Stimulated activated CD4-positive, alpha-beta T cell treated with anti-CD3 and anti-CD28 coated beads, Interleukin-12 subunit alpha, Interleukin-12 subunit beta, amount 100 ng/mL, for 24 hours (primary cell): ENCODE results near the gene PAGE2B.
"Not testable (repeated sequence)": the region's sequence is repeated elsewhere in the genome, so short reads cannot be mapped to it uniquely, and the experiment has no call there.

Experiments
- DNase-seq, 2 experiments: peaks; one replicate each; pipeline ENCODE4 v3.0.0-alpha.2; 2020; ENCODE audit warnings: low read depth in 2 of 2

The PAGE2B gene, protein sequence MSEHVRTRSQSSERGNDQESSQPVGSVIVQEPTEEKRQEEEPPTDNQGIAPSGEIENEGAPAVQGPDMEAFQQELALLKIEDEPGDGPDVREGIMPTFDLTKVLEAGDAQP

DNA sequence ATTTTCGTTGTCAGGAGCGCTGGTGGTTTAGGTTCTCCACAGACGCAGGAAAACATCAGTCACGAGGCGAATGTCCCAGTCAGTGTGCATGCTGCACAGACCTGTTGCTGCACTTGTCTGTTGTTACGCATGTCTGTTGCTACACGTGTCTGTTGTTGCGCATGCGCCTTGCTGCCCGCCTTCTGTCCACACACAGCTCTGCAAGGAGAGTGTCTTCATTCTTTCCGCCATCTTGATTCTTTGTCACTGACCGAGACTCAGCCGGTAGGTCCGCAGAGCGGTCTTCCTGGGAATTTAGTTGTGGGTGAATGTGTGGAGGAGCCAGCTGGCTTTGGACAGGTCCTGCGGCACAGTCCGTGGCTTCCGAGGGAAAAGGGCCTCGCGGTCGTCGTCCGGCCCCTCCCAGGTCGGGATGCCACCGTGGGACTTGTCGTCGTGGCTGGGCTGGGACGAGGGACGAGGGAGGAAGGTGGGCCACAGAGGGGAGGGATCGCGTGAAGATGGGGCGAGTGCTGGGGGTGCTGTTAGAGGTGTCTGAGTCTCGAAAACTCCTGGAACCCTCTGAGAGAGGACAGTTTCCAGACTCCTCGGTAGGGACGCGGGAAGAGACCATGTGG lies at the start of gene PAGE2B:
Gene PAGE2B, plus strand, starts transcription at position 180 of the 617 bp plus-strand sequence. CDS start 1,012 bp downstream, outside the sequence.
- DNase-seq: no peak

DNA sequence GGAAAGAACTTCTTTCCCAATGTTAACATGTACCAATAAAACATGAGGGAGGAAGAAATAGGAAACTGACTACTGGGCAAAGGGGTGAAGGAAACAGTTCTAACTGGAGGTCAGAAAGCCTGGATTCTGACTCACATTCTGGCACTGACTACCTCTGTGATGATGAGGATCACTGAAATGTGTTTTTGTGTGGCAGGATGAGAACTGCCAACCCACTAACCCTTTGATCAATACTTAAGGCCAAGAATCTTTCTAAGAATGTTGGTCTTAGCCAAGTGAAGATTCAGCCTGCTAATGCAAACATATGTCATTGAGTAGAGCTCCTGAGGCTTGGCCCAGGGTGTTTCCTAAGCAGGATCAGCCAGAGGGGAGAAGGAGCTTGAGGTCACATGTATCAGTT lies 48.7 kb upstream of the PAGE2B start:
- DNase-seq: no peak

DNA sequence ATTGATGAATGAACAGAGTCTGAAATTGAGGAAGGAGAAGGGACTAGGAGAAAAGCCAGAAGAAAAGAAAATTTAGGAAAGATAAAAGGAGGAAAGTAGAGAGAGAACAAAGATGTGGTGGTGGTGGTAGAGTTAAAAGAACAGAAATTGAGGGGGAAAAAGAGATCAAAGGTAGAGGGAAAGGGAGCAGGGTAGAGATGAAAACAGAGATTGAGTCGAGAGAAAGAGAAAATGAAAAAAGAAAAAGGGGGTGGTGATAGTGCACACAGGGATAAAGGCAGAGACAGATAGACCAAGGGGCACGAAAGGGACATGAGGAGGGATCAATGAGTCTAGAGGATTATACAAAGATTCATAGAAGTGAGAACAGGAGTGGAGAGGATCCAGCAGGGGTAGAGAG lies 48.0 kb upstream of the PAGE2B start:
- no peak for DNase-seq

DNA sequence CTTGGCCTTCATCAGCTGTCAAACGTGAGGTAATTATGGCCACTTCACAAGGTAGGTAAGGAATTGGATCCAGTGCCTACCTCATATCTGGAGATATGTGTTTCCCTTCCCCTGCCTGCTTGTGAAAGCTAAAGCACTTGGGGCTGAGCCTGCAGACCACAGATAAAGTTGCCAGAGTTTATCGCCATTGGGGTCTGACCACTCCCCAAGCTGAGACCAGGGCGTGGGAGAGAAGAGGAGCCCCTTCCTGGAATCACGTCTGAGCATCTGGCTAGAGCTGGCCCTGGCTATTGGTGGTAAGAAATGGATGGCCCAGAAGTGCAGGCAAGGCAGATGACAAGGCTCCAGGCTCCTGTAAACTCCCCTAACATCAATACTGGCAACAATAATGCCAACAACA lies 46.8 kb upstream of the PAGE2B start:
- no peak for DNase-seq

DNA sequence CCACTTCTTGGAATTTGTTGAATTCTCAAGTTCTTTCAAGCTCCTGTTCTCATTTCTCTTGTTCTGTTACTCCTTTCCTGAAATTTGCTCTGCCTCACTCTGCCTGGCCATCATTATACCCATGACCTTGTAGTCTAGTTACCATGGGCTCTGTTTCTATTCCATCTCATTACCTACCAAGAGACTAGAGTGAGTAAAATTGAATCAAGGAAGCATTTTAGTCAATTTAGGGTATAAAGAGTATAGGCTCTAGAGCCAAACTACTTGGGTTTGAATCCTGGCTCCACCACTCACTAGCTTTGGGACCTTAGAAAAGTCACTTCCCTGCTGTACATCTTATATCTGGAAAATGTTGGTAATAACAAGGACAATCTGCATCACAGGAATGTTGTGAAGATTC lies 46.2 kb upstream of the PAGE2B start:
- DNase-seq: no peak

DNA sequence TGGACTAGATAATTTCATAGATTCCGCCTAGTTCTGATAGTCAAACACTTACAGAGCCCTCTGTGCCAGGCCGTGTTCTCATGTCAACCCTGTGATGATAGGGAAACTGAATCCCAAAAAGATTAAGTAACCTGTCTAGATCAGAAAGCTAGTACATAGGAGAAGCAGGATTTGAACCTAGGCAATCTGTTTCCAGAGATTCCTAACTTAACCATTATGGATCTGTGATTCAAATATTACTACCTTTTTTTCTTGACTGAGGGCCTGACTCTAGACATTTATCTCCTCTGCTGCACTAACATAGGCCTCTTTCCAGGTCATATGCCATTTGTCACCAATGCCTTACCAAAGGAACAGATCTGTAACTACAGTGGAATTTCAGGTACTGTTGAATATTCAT lies 45.5 kb upstream of the PAGE2B start:
- no peak for DNase-seq

DNA sequence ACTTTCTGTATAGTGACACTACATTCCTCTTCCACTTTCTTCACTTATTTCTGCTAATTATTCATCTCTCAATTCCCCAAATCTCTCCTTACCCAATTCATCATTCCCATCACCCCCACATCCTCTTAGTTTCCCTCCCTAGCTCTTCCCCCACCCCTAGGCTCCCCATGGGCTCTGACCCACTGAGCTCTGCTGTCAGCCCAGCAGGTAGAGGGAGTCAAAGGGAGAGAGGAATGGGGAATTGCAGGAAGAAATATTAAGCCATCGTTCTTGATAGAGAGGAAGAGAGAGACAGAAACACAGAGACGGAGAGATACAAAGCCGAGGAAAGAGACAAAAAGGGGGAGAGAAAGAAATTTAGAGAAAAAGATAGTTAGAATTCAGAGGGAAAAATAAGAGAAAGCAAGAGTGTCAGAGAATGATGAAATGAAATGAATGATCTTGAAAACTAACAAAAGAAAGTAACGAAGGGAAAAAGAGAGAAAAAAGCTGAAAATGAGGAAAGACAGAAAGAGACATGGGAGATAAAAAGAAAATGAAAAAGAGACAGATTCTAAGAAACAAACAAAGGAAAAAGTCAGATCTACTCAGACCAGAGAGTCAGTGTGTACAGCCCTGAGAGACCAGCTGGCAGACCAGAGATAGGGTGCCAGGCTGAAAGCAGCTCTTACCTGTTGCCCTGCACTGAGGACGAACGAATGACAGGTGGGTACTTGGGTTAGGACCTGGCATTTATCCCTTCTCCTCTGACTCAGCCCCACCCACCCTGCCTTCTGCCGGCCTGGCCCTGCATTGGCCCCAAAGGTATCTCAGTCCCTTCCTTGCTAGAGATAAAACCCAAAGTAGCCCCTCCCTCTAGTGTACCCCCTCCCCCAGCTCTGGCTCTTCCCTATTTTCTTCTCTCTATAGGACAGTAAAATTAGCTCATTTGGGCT lies 44.3 kb upstream of the PAGE2B start, which contains the start of gene ALAS2:
Gene ALAS2, minus strand, starts transcription at position 707 of the 935 bp plus-strand sequence. CDS start 4,977 bp downstream, outside the sequence.
- no peak for DNase-seq

DNA sequence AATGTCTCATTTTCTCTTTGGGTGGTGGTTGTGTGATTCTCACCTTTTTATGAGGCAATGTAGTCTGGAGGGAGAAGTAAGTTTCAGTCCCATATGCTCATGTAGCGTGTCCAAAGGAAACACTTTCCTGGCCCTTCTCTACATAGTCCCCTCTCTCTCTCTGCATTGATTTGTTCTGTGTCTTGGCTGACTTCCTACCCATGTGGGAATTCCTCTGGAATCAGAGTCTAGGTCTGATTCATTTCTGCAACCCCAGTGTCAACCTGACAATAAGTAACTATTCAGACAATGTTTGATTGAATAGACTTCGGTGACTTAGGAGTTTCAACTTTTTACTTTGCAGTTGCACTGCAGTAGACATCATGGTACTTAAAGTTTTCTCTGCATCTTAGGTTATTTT lies 41.4 kb upstream of the PAGE2B start:
- DNase-seq: no peak

DNA sequence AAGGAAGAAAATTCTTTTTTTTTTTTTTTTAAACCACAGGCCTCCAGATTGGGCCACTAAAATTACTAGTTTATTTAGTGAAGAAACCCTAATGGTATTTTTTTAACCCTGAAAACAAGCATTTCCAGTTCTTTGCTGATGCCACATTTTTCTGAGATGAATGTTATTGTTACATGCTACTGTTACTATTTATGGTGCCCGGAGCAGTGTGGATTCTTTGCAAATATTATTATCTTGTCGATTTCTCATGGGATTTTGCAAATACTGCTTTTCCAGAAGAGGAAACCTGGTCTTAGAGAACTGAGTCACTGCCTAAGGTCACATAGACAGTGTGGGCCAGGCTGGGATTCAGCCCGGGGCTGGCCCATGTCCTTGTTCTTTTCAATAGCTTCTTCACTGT lies 35.4 kb upstream of the PAGE2B start:
- DNase-seq: no peak

DNA sequence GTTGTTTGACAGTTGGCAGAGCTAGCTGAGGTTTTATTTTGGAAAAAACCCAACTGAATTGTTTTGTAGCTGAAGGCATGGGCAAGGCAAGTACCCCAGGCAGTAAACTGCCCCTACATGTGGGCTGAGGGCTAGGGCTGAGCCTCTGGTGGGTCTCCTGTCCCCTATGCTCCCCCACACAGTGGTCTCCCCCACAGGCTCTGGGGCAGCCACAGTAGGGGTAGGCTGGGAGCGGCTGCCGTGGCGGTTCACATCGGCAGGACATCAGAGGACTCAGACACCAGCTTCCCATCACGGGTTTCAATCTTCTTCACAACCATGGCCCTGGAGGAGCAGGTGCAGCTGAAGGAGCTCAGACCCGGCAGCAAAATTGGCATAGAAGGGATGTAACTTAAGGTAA lies 33.3 kb upstream of the PAGE2B start:
- DNase-seq: no peak

DNA sequence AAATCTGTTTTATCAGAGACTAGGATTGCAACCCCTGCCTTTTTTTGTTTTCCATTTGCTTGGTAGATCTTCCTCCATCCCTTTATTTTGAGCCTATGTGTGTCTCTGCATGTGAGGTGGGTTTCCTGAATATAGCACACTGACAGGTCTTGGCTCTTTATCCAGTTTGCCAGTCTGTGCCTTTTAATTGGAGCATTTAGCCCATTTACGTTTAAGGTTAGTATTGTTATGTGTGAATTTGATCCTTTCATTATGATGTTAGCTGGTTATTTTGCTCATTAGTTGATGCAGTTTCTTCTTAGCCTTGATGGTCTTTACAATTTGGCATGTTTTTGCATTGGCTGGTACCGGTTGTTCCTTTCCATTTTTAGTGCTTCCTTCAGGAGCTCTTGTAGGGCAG lies 24.2 kb upstream of the PAGE2B start:
- DNase-seq: not testable (repeated sequence)

DNA sequence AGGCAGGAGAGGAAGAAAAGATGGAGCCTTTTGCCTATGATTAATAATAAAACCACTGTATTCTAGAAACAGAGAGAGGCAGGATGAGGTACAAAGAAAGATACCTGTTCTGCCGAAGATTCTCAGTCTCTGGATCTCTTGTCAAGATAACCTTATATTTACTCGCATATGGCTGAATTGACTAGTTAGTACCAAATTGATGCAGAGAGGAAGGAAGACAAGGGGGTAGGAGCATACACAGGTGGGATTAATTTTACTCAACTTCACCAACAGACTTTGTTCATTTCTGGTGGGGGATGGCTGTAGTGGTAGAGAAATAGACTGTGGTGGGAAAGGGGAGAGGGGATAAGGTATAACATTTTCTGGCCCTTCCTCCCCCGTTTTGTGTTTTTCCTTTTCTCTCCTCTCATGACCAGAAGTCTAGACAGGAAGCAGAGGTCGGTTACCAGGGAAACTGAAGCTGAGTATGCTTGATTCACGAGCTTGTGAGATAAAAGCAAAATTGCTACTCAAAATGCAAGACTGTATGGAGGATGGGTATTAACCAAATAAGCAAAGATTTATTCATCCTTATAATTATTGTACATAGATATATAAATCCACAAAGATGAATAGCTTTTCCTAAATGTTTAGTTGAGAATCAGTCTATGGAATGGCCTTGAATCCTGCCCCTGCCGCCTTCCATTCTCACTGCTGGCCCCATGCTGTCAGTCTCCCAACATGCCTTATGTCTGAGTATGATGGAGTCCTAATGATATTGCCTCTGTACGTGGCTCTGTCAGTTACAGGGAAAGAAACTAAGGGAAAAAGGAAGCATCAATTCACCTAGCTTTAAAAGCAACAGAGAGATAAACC lies 17.8 kb upstream of the PAGE2B start:
- DNase-seq: no peak

DNA sequence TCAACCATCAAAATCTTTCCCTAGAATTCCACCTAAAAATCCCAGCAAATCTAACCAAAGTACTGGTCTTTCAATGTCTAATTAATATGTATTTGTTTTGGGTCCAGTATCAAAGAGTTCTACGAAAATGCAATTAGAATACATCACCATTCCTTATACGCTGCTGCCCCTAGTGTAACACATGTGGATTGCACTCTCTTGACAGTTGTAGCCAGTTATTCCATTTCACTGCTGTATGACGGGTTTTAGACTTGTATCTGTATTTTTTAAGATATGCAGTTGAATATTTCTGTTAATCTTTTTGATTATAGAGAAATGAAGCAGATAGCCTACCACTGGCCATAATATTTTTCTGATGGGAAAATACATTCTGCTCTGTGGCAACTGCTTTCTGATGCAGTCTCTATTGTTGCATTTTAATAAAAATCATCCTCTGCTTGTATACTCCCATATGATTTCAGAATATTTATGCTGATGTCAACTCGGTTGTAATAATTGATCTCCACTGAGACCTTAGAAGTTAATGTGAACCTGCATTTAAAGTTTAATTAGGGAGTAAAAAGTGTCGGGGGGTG lies 17.1 kb upstream of the PAGE2B start:
- peak in 1 of 2 experiments; percentile 2 for DNase-seq

DNA sequence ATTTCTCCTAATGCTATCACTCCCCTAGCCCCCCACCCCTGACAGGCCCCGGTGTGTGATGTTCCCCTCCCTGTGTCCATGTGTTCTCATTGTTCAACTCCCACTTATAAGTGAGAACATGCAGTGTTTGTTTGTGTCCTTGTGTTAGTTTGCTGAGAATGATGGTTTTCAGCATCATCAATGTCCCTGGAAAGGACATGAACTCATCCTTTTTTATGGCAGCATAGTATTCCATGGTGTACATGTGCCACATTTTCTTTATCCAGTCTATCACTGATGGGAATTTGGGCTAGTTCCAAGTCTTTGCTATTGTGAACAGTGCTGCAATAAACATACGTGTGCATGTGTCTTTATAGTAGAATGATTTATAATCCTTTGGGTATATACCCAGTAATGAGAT lies 7.7 kb upstream of the PAGE2B start:
- not testable (repeated sequence) for DNase-seq

DNA sequence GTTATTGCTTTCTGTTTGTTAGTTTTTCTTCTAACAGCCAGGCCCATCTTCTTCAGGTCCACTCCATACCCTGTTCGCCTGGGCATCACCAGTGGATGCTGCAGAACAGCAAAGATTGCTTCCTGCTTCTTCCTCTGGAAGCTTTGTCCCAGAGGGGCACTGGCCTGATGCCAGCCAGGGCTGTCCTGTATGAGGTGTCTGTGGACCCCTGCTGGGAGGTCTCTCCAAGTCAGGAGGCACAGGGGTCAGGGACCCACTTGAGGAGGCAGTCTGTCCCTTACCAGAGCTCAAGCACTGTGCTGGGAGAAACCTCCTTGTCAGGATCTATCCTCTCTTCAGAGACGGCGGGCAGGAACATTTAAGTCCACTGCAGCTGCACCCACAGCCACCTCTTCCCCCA lies 2.5 kb upstream of the PAGE2B start:
- no peak for DNase-seq

DNA sequence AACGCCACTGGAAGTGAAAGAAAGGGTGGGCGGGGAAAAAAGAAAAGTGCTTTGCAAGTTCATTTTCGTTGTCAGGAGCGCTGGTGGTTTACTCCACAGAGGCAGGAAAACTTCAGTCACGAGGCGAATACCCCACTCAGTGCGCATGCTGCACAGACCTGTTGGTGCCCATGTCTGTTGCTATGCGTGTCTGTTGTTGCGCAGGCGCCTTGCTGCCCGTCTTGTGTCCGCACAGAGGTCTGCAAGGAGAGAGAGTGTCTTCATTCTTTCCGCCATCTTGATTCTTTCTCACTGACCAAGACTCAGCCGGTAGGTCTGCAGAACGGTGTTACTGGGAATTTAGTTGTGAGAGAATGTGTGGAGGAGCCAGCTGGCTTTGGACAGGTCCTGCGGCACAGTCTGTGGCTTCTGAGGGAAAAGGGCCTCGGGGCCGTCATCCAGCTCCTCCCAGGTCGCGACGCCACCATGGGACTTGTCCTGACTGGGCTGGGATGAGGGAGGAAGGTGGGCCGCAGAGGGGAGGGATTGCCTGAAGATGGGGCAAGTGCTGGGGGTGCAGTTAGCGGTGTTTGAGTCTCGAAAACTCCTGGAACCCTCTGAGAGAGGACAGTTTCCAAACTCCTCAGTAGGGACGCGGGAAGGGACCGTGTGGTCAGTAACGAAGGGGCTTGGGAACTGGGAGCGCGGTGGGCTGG lies 14.1 kb downstream of the PAGE2B start, which contains the start of gene PAGE2:
Gene PAGE2, plus strand, starts transcription at position 224 of the 695 bp plus-strand sequence. CDS start 1,003 bp downstream, outside the sequence.
- DNase-seq: no peak

DNA sequence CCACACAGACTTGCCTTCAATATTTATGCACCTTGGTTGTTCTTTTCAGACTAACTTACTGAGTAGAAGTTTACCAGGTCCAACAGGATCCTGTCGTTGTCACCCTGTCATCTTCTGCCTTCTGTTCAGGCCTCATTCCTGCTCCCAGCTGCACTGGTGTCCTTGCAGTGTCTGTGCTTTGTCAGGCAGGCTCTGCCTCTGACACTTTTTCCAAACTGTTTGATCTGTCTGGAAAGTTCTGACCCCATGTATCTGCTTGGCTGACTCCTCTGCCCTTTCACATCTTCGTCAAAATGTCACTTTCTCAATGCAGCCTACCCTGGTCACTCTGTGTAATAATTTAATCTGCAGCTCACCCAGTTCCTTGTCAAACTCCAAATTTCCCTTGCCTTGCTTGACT lies 23.9 kb downstream of the PAGE2B start:
- DNase-seq: no peak

DNA sequence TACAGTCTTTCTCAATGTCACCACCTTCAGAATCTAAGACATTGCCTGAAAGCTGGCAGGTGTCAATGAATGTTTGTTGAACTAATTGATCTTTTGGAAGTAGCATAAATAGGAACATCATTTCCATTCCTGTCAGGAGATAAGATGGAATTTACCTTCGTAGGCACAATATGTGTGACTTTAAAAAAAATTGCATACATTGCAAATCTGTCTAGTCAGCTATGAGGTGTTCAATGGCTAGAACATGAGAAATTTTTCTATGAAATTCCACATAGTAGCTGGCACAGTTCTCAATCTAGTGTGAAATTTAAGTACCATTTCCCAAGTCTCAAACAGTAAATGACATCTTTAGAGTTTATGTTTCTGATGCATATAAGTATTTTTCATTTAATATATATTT lies 24.3 kb downstream of the PAGE2B start:
- no peak for DNase-seq

DNA sequence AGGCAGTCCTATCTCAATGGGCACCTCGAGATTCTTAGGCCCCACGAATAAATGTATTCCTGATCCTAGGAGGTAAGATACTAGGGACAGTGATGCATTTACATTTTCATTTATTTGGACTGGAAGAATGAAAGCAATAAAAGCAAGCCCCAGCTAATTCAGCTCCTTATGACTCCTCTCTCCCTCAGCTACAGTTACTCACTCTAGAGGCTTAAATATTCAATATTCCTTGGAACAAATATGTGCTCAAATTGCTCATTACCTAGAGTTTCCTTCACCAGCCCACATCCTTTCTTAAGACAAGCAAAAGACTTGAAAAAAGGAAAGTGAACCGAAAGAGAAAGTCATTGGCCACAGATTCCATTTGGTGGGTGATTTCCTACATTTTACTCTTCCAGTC lies 27.9 kb downstream of the PAGE2B start:
- DNase-seq: no peak

DNA sequence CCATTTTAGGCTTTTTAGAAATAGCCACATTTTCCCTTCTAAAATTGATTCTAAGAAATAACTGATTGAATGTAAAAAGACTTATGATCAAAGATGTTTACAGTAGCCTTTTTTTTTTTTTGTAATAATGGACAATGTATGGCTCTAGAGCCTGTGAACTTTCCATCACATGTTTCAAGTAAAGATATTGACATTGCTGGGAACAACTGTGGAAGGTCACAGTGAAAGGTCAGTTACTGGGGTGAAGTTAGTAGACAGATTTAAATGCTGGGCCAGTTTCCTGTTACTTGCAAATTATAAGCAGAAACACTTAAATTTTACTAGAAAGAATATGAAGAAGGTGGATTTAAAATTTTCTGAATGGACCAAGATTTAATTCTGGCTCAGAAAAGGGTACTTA lies 32.4 kb downstream of the PAGE2B start:
- DNase-seq: no peak

DNA sequence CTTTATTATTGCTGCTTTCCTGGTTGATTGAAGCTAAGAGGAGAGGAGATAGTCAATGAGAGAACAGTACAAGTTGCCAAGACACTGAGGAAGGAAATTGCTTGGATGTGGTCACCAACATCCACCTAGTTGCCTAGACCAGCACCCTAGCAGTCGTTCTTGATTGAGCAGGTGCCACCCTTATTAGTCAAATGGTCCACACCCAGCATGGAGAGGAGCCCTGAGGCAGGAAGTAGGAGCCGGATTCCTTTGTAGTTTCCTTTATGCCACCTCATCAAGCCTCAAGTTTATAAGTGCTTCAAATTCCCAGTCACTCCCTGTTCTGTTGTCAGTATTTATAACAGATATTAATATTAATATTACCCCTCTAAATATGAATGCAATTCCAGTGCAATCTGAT lies 33.1 kb downstream of the PAGE2B start:
- no peak for DNase-seq
